Neuronal stem cell (in vitro differentiated cells): ENCODE measurements around the gene HYAL3.
"Not testable (repeated sequence)": the region's sequence is repeated elsewhere in the genome, so short reads cannot be mapped to it uniquely, and the experiment has no call there.

Experiments
- DNase-seq: peaks from one replicate; pipeline ENCODE4 v3.0.0-alpha.2; 2013; ENCODE audit warnings: low spot score
- H2AFZ ChIP-seq: one replicate; pipeline ENCODE4 v1.6.1; 2013; ENCODE audit warnings: mild to moderate bottlenecking, low read length, inconsistent platforms
- H2AK5ac ChIP-seq: 2 replicates; pipeline ENCODE4 v1.6.1; 2013; ENCODE audit warnings: low read depth, mild to moderate bottlenecking, inconsistent platforms, low read length, moderate library complexity, mixed read lengths
- H2BK120ac ChIP-seq: 2 replicates; pipeline ENCODE4 v1.6.1; 2013; ENCODE audit warnings: low read depth, mild to moderate bottlenecking, inconsistent platforms, low read length, moderate library complexity, mixed read lengths
- H2BK12ac ChIP-seq: one replicate; pipeline ENCODE4 v1.6.1; 2013; ENCODE audit warnings: low read length, inconsistent platforms
- H2BK15ac ChIP-seq: 2 replicates; pipeline ENCODE4 v1.6.1; 2013; ENCODE audit warnings: mild to moderate bottlenecking, low read length, inconsistent platforms, mixed read lengths
- H2BK5ac ChIP-seq: one replicate; pipeline ENCODE4 v1.6.1; 2013; ENCODE audit warnings: inconsistent platforms, mild to moderate bottlenecking, low read length, moderate library complexity
- H3K14ac ChIP-seq: one replicate; pipeline ENCODE4 v1.6.1; 2013; ENCODE audit warnings: low read length, inconsistent platforms
- H3K18ac ChIP-seq: 2 replicates; pipeline ENCODE4 v1.6.1; 2013; ENCODE audit warnings: low read length, inconsistent platforms
- H3K23ac ChIP-seq: 2 replicates; pipeline ENCODE4 v1.6.1; 2013; ENCODE audit warnings: low read depth, mild to moderate bottlenecking, mixed read lengths, low read length, inconsistent platforms; ENCODE audit not compliant: poor library complexity
- H3K27ac ChIP-seq: replicated peaks from 3 replicates; pipeline ENCODE4 v1.5.1; 2013; ENCODE audit warnings: low read length, inconsistent platforms
- H3K27me3 ChIP-seq, 3 experiments: 2 replicates each; pipeline ENCODE4 v1.6.1; 2013; ENCODE audit warnings: low read length in 3 of 3, mild to moderate bottlenecking in 2 of 3, inconsistent platforms in 1 of 3, low read depth in 1 of 3, mixed read lengths in 1 of 3, moderate library complexity in 1 of 3; ENCODE audit not compliant: control insufficient read depth in 3 of 3, insufficient read depth in 3 of 3
- H3K36me3 ChIP-seq, 2 donors: replicated peaks in 1 of 2; 2 replicates each; pipeline ENCODE4 v1.6.1; 2013; ENCODE audit warnings: low read length in 2 of 2; ENCODE audit not compliant: control insufficient read depth in 2 of 2, insufficient read depth in 2 of 2
- H3K4ac ChIP-seq: 2 replicates; pipeline ENCODE4 v1.6.1; 2013; ENCODE audit warnings: inconsistent platforms, mild to moderate bottlenecking, low read length, moderate library complexity
- H3K4me1 ChIP-seq, 2 donors: 1 replicate in 1 of 2; 2 replicates in 1 of 2; pipeline ENCODE4 v1.6.1; 2013; ENCODE audit warnings: low read length in 2 of 2, low read depth in 1 of 2; ENCODE audit not compliant: control insufficient read depth in 2 of 2, insufficient read depth in 1 of 2
- H3K4me2 ChIP-seq: one replicate; pipeline ENCODE4 v1.6.1; 2013; ENCODE audit warnings: mild to moderate bottlenecking, low read length, inconsistent platforms; ENCODE audit not compliant: insufficient read depth, poor library complexity, severe bottlenecking
- H3K4me3 ChIP-seq, 2 donors: 2 replicates each; pipeline ENCODE4 v1.5.1; 2013; ENCODE audit warnings: low read length in 2 of 2, mild to moderate bottlenecking in 2 of 2, inconsistent platforms in 1 of 2, moderate library complexity in 1 of 2
- H3K79me1 ChIP-seq: one replicate; pipeline ENCODE4 v1.6.1; 2013; ENCODE audit warnings: low read depth, mild to moderate bottlenecking, inconsistent platforms, low read length, moderate library complexity
- H3K9ac ChIP-seq: one replicate; pipeline ENCODE4 v1.6.1; 2013; ENCODE audit warnings: mild to moderate bottlenecking, low read depth, low read length, inconsistent platforms; ENCODE audit not compliant: poor library complexity
- H3K9me3 ChIP-seq, 2 donors: replicated peaks in 1 of 2; 2 replicates each; pipeline versions ENCODE3 to v1.6.1; 2013; ENCODE audit warnings: low read length in 2 of 2, mild to moderate bottlenecking in 2 of 2, inconsistent platforms in 1 of 2, low read depth in 1 of 2, mixed read lengths in 1 of 2, moderate library complexity in 1 of 2; ENCODE audit not compliant: control insufficient read depth in 2 of 2, insufficient read depth in 1 of 2
- H4K8ac ChIP-seq: one replicate; pipeline ENCODE4 v1.6.1; 2013; ENCODE audit warnings: low read depth, mild to moderate bottlenecking, inconsistent platforms, low read length, moderate library complexity
- H4K91ac ChIP-seq: one replicate; pipeline ENCODE4 v1.6.1; 2013; ENCODE audit warnings: low read length, low read depth, mild to moderate bottlenecking, inconsistent platforms; ENCODE audit not compliant: poor library complexity
- WGBS, 2 donors: extraction: QIAGEN DNeasy Blood & Tissue Kit; methylation state at CpG; one replicate each; pipeline ENCODE4 v1.1.7; 2013; ENCODE audit warnings: missing lambda C conversion rate in 2 of 2, mixed read lengths in 1 of 2; ENCODE audit not compliant: insufficient read length in 2 of 2, insufficient replicate concordance in 1 of 2; ENCODE audit errors: extremely low coverage in 2 of 2; 5-methylcytosine and 5-hydroxymethylcytosine counted together

HYAL3 gene

DNA sequence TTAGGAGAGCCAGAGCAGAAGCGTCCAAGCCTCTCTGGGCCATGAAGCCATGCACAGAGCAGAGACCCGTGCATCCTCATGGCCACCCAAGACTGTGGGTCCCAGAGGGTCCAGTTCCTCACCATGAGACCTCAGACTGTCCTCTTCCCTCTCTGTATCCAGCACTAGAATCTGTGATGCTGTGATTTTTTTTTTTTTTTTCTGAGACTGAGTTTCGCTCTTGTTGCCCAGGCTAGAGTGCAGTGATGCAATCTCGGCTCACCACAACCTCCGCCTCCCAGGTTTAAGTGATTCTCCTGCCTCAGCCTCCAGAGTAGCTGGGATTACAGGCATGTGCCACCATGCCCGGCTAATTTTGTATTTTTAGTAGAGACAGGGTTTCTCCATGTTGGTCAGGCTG, 54.4 kb downstream of the HYAL3 start:
- not testable (repeated sequence) for H3K9ac ChIP-seq, H2AFZ ChIP-seq, H2BK12ac ChIP-seq, H3K14ac ChIP-seq, H4K8ac ChIP-seq, H3K23ac ChIP-seq, H2BK5ac ChIP-seq, H4K91ac ChIP-seq, DNase-seq, H3K9me3 ChIP-seq, H3K4me3 ChIP-seq, H3K4ac ChIP-seq, H3K4me2 ChIP-seq, H3K27me3 ChIP-seq, H2BK15ac ChIP-seq
- Histone ChIP-seq H3K18ac (peak overlapping the region; percentile 69), H3K4me1 (peaks cover 51 to 56% of the 10 kb centered on the region in 2 donors), H3K27ac (peak overlapping the region; percentile 59), H2BK120ac (peak overlapping the region; percentile 39), H2AK5ac (peak overlapping the region; percentile 86), H3K36me3 (peaks cover 21 to 53% of the 10 kb centered on the region in 2 donors), H3K79me1 (peaks cover 29% of the 10 kb centered on the region)
- no CpG with 5 or more reads among the region's 6 CpGs for WGBS, 2 donors

DNA sequence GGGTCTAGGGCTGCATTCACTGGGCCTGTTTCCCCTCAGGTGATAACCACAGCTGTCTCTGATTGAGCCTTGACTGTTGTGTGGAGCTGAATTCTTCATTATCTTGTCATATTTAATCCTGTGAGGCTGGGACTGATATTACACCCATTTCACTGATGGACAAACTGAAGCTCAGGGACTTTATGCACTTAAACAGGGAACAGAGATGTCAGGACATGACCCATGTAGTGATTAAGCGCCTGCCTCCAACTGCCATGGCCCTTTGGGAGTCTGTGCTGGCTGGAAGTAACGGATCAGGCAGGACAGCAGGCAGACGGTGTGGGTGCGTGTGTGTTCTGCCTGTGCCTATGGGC, 55.7 kb downstream of the HYAL3 start:
- Histone ChIP-seq H3K27me3 (no peaks in the 10 kb centered on the region), H4K91ac (no peak overlapping the region), H3K18ac (peak overlapping the region; percentile 92), H3K4me1 (peaks cover 62 to 69% of the 10 kb centered on the region in 2 donors), H2BK120ac (no peak overlapping the region), H3K4me3 (no peak overlapping the region), H3K14ac (no peak overlapping the region), H3K9me3 (no peaks in the 10 kb centered on the region), H3K36me3 (peaks cover 13 to 64% of the 10 kb centered on the region in 2 donors), H3K4me2 (no peak overlapping the region), H2AK5ac (peak overlapping the region; percentile 100), H3K23ac (no peak overlapping the region), H3K9ac (no peak overlapping the region), H2BK12ac (no peak overlapping the region), H3K27ac (peak overlapping the region; percentile 22), H2BK5ac (no peak overlapping the region), H3K79me1 (peaks cover 22% of the 10 kb centered on the region), H2BK15ac (no peak overlapping the region), H2AFZ (no peak overlapping the region), H3K4ac (no peak overlapping the region), H4K8ac (no peak overlapping the region)
- no peak for DNase-seq
- WGBS, 2 donors, result no CpG with 5 or more reads among the region's 4 CpGs

DNA sequence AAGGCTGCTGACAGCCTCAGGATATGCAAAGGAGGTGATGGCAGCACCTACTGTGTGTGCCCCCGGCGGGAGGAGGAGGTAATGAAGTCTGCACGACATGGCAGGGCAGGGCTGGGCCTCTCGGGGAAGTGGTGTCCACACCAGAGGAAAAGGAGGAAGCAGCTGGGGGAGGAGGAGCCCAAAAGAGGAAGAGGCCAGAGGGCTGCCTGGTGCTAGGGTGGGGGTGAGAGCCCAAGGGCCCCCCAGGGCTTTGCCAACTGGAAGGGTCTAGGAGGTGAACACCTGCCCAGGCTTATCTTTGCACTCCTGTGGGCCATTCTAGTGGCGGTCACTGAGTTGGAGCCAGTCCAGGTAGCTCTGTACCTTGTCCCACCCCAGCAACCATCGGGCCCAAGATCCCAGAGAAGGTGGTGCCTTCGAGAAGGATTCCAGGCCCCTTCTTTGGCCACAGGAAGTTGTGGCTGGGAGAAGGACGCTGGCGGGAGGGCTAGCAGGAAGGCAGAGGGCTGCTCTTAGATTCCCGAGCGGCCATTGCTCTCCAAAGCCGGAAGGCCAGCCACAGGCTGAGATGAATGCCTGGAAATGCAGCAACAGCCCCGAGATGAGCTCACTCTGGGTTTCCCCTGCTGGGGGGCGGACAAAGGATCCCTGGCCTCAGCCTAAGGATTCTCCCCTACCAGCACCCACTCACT, 56.2 kb downstream of the HYAL3 start:
- peak overlapping the region; percentile 100 for H2AK5ac ChIP-seq
- peak overlapping the region; percentile 99 for H2BK5ac ChIP-seq
- H3K36me3 ChIP-seq, result peaks cover 11 to 62% of the 10 kb centered on the region in 2 donors
- no peak overlapping the region for H2AFZ ChIP-seq
- no peaks in the 10 kb centered on the region for H3K9me3 ChIP-seq
- peak overlapping the region; percentile 98 for H2BK15ac ChIP-seq
- H3K23ac ChIP-seq, result no peak overlapping the region
- no peak overlapping the region for H2BK12ac ChIP-seq
- H3K79me1 ChIP-seq, result peaks cover 17% of the 10 kb centered on the region
- no peak overlapping the region for H3K14ac ChIP-seq
- no peak overlapping the region for H2BK120ac ChIP-seq
- peak overlapping the region; percentile 28 for H3K4ac ChIP-seq
- no peak for DNase-seq
- no peak overlapping the region for H4K8ac ChIP-seq
- peaks cover 68 to 72% of the 10 kb centered on the region in 2 donors for H3K4me1 ChIP-seq
- no peak overlapping the region for H3K9ac ChIP-seq
- peak overlapping the region; percentile 92 for H3K18ac ChIP-seq
- H3K4me2 ChIP-seq, result no peak overlapping the region
- H3K27ac ChIP-seq, result peak overlapping the region; percentile 22
- WGBS, 2 donors, result no CpG with 5 or more reads among the region's 14 CpGs
- no peak overlapping the region for H3K4me3 ChIP-seq
- no peaks in the 10 kb centered on the region for H3K27me3 ChIP-seq
- no peak overlapping the region for H4K91ac ChIP-seq
